ENCODE results near the gene SIPA1L2. TPM values are rescaled to one million over a fixed set of nuclear protein-coding genes. Genes with fewer than 3 reads are reported as not detected.

The SIPA1L2 gene
- total and polyA plus RNA-seq, 10 of the 15 experiments (the other 5 are each of a cell fraction or from before 2014, with no cell fraction given) = 0.01 to 0.18 TPM; not detected in 8

DNA sequence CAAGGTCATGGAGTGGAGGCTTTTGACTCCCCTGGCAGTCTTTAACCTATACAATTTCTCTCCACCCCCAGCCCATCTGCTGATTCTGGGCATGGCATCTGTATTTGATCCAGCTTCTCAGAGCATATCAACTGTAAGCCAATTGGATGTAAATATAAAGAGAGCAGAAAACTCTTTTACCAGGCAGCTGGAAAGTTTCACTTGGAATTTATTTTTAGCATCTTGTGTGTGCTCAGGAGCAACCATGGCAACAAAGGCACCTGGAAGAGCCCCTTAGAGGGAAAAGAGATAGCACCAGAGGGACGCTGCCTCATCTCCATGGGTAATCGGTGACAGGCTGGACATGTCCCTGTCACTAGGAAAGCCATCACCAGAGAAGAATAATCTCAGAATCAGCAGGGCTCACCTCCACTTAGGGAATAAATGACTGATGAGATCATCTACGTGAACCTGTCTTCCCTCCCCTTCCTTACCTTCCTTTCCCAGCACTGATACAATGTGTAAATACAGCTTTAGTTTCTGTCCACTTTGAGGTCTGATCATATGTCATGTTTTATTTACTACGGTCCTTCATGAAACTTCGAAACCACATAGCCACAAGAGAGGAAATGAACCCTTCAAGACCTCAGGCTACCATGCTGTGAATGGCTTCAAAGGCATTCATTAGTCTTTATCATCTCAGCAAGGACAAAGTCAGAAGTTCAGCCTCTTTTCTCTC lies 25.3 kb upstream of the SIPA1L2 start (continued):
- TF ChIP-seq EZH2 (IDR thresholded peaks at IDR 0.05; ENCODE audit: borderline replicate concordance, control insufficient read depth, low read depth, low read length) (no peak), RUNX3 (IDR thresholded peaks at IDR 0.05; ENCODE audit: low read length) (peak; percentile 95), JUNB (IDR thresholded peaks at IDR 0.05) (no peak), ZSCAN29 (IDR thresholded peaks at IDR 0.05) (no peak)
- TF ChIP-seq, protein P1, sequence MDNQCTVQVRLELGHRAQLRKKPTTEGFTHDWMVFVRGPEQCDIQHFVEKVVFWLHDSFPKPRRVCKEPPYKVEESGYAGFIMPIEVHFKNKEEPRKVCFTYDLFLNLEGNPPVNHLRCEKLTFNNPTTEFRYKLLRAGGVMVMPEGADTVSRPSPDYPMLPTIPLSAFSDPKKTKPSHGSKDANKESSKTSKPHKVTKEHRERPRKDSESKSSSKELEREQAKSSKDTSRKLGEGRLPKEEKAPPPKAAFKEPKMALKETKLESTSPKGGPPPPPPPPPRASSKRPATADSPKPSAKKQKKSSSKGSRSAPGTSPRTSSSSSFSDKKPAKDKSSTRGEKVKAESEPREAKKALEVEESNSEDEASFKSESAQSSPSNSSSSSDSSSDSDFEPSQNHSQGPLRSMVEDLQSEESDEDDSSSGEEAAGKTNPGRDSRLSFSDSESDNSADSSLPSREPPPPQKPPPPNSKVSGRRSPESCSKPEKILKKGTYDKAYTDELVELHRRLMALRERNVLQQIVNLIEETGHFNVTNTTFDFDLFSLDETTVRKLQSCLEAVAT (IDR thresholded peaks at IDR 0.05) = no peak

DNA sequence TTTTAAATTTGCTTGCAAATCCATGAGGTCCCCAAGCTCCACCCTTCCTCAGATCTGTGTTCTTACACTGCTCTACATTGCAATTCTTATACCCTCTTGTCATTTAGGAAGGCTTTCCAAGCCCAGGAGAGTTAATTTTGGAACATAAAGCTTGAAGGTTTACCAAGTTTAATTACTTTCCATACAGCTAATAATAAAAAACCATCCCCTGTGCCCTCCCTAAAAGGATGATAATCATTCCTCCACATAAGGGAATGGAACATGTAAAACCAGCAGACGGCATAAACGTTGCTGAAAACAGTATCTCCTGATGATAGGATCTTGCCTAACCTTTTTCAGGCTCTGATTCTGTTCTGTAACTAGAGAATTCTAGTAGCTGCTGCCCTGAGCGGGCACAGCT lies 23.9 kb upstream of the SIPA1L2 start:
- Histone ChIP-seq H3K27ac (ENCODE audit: control insufficient read depth, insufficient read depth) (no peak overlapping the region), H3K9me3 (replicated peaks; ENCODE audit: control insufficient read depth, insufficient read depth, low read length) (no peaks in the 10 kb centered on the region; the same call in 2 of the 3 replicates), H3K4me2 (ENCODE audit: control insufficient read depth, insufficient read depth) (no peak overlapping the region), H3K9ac (ENCODE audit: control insufficient read depth, insufficient read depth, low read length) (no peak overlapping the region), H3K36me3 (ENCODE audit: control insufficient read depth in 2 of 2, insufficient read depth in 2 of 2, low read length in 1 of 2) (no peaks in the 10 kb centered on the region), H3K79me2 (ENCODE audit: control insufficient read depth, insufficient read depth, low read length) (no peaks in the 10 kb centered on the region), H3K4me1 (ENCODE audit: control insufficient read depth, insufficient read depth, low read length) (peaks cover 6% of the 10 kb centered on the region), H3K4me3 (no peak overlapping the region), H2AFZ (ENCODE audit: control insufficient read depth, low read depth, low read length) (no peak overlapping the region), H3K27me3 (replicated peaks in 1 of 2; ENCODE audit: control insufficient read depth in 2 of 2, insufficient read depth in 2 of 2, low read length in 1 of 2) (no peaks in the 10 kb centered on the region), H4K20me1 (ENCODE audit: control insufficient read depth, insufficient read depth) (no peaks in the 10 kb centered on the region)
- ATAC-seq (no peak), FAIRE-seq (no peak), DNase-seq (ENCODE audit: low read depth, low spot score) (no peak)
- TF ChIP-seq FOXM1 (IDR thresholded peaks at IDR 0.05; ENCODE audit: low read depth, low read length) (no peak), HDAC6 (IDR thresholded peaks at IDR 0.05; ENCODE audit: unreplicated experiment) (no peak), YBX1 (IDR thresholded peaks at IDR 0.05) (no peak), NRF1 (conservative IDR thresholded peaks at IDR 0.05; ENCODE audit: low read depth, low read length) (no peak)
- ChIA-PET CTCF (interaction anchor here (0.6 to 1.0 kb wide), 2 partner anchors 14 to 1560 kb away, joined by 3 read pairs; no protein-coding TSS in a partner anchor), SMC1A (ENCODE audit: uncharacterized antibody, unreplicated experiment) (no interaction called here), POLR2A (no interaction called here), RAD21 (ENCODE audit: unreplicated experiment) (no interaction called here)
- in situ Hi-C loops (cut with MboI) (no loop called here), intact Hi-C loops (cut with micrococcal nuclease; ENCODE audit: unreplicated experiment) (no loop called here)
- whole genome bisulfite sequencing (ENCODE audit: insufficient coverage, insufficient replicate concordance, low lambda C conversion rate, missing lambda C conversion rate) = 32% methylated on average over 3 of the region's 3 CpGs
- no TSS peak for BruUV-seq (replicated peaks)

All from GM12878 (cell line).